ENCODE data around the gene HMX2.

HMX2 gene

GRCh38 chr10:123147635-123148413 lies at the start of gene HMX2:
TSS of gene HMX2 (plus strand) at chr10:123148136. CDS start at chr10:123148379, 243 bp downstream.
- no peak for DNase-seq (ENCODE audit: low spot score)

GRCh38 chr10:123100030-123100762 lies 47.7 kb upstream of the HMX2 start:
- no peak for DNase-seq (ENCODE audit: low spot score)

- no peak for DNase-seq (ENCODE audit: low spot score)
Observed at GRCh38 chr10:123101872-123102271, 46.1 kb upstream of the HMX2 start.

GRCh38 chr10:123102673-123103072 lies 45.3 kb upstream of the HMX2 start:
- DNase-seq (ENCODE audit: low spot score) = no peak

- no peak for DNase-seq (ENCODE audit: low spot score)
Observed at GRCh38 chr10:123103944-123104343, 44.0 kb upstream of the HMX2 start.

GRCh38 chr10:123109466-123109865 lies 38.5 kb upstream of the HMX2 start:
- DNase-seq (ENCODE audit: low spot score) = no peak

- DNase-seq (ENCODE audit: low spot score) = no peak
Observed at GRCh38 chr10:123117644-123118417, 30.1 kb upstream of the HMX2 start.

GRCh38 chr10:123119081-123119480 lies 28.9 kb upstream of the HMX2 start:
- DNase-seq (ENCODE audit: low spot score) = no peak

GRCh38 chr10:123126246-123126645 lies 21.7 kb upstream of the HMX2 start:
- no peak for DNase-seq (ENCODE audit: low spot score)

- no peak for DNase-seq (ENCODE audit: low spot score)
Observed at GRCh38 chr10:123129618-123130271, 18.2 kb upstream of the HMX2 start.

- peak; percentile 82 for DNase-seq (ENCODE audit: low spot score)
Observed at GRCh38 chr10:123132576-123133477, 15.1 kb upstream of the HMX2 start.

- no peak for DNase-seq (ENCODE audit: low spot score)
Observed at GRCh38 chr10:123133541-123134342, 14.2 kb upstream of the HMX2 start.

- no peak for DNase-seq (ENCODE audit: low spot score)
Observed at GRCh38 chr10:123134343-123134914, 13.5 kb upstream of the HMX2 start.

GRCh38 chr10:123134915-123135414 lies 13.0 kb upstream of the HMX2 start:
- DNase-seq (ENCODE audit: low spot score) = no peak

- DNase-seq (ENCODE audit: low spot score) = no peak
Observed at GRCh38 chr10:123135415-123136141, 12.4 kb upstream of the HMX2 start, which contains the start of gene HMX3. TSS of gene HMX3 (plus strand) at chr10:123135970. CDS start at chr10:123136051, 81 bp downstream.

- no peak for DNase-seq (ENCODE audit: low spot score)
Observed at GRCh38 chr10:123136221-123136805, 11.6 kb upstream of the HMX2 start.

- DNase-seq (ENCODE audit: low spot score) = no peak
Observed at GRCh38 chr10:123136806-123137642, 10.9 kb upstream of the HMX2 start.

- no peak for DNase-seq (ENCODE audit: low spot score)
Observed at GRCh38 chr10:123139165-123139520, 8.8 kb upstream of the HMX2 start.
